IPS-20b (cell line): ENCODE data around the gene HINT1.

Experiments
- H3K27ac ChIP-seq: one replicate; pipeline ENCODE4 v1.5.1; 2013; ENCODE audit warnings: low read length
- H3K27me3 ChIP-seq: 2 replicates; pipeline ENCODE4 v1.6.1; 2013; ENCODE audit warnings: mild to moderate bottlenecking, low read length, inconsistent platforms; ENCODE audit not compliant: insufficient read depth
- H3K36me3 ChIP-seq: 2 replicates; pipeline ENCODE4 v1.6.1; 2013; ENCODE audit warnings: low read depth, mild to moderate bottlenecking, inconsistent platforms, low read length, moderate library complexity; ENCODE audit not compliant: insufficient read depth
- H3K4me1 ChIP-seq: 2 replicates; pipeline ENCODE4 v1.6.1; 2013; ENCODE audit warnings: mild to moderate bottlenecking, control low read depth, inconsistent platforms, low read length, moderate library complexity; ENCODE audit not compliant: insufficient read depth
- H3K4me3 ChIP-seq: 2 replicates; pipeline ENCODE4 v1.5.1; 2013; ENCODE audit warnings: mild to moderate bottlenecking, low read length, inconsistent platforms
- H3K9ac ChIP-seq: 2 replicates; pipeline ENCODE4 v1.6.1; 2013; ENCODE audit warnings: low read depth, mild to moderate bottlenecking, inconsistent platforms, low read length, moderate library complexity
- H3K9me3 ChIP-seq: 2 replicates; pipeline ENCODE4 v1.6.1; 2013; ENCODE audit warnings: mild to moderate bottlenecking, low read depth, low read length, inconsistent platforms; ENCODE audit not compliant: insufficient read depth

The HINT1 gene

DNA sequence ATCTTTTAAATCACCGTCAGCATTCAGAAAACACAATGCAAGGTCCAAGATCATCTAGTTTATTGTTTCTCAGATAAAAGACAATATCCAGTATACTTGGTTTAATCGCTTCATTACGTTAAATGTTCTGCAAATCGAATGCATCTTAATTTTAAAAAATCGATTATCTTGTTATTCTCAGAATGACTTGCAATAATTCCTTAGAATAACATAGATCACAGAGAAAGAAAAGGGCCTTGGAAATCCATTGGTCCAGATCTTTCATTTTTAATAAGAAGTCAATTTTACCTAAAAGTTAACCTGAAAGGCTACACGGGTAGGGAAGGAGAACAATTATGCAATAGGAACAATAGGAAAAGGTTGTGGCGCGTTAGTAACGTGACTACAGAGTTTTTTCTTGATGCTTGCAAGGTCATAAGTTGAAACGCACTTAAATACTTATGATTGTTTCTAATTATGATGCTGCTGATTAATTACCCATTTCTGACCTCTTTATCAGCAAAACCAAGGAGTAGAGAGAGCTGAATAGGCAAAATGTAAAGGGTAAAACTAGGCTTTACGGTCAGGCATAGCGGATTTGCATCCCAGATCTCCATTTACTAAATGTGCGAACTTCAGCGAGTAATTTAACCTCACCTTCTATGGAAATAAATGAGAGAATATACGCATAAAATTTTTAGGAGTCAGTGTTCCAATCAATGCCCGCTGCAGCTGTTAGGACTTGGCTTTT, 4.9 kb upstream of the HINT1 start:
- Histone ChIP-seq H3K9ac (peak overlapping the region; percentile 97), H3K4me1 (peaks cover 4% of the 10 kb centered on the region; the same call in 1 of the 2 replicates), H3K36me3 (no peaks in the 10 kb centered on the region), H3K4me3 (peak overlapping the region; percentile 94), H3K27ac (peak overlapping the region; percentile 68), H3K9me3 (no peaks in the 10 kb centered on the region), H3K27me3 (no peaks in the 10 kb centered on the region)

GRCh38 chr5:131167615-131168014, 2.6 kb upstream of the HINT1 start:
- no peak overlapping the region for H3K4me3 ChIP-seq
- H3K27ac ChIP-seq: no peak overlapping the region
- H3K27me3 ChIP-seq: no peaks in the 10 kb centered on the region
- peaks cover 4% of the 10 kb centered on the region; the same call in 1 of the 2 replicates for H3K4me1 ChIP-seq
- H3K36me3 ChIP-seq: peaks cover 2% of the 10 kb centered on the region; the same call in 1 of the 2 replicates
- H3K9ac ChIP-seq: no peak overlapping the region
- no peaks in the 10 kb centered on the region for H3K9me3 ChIP-seq

DNA sequence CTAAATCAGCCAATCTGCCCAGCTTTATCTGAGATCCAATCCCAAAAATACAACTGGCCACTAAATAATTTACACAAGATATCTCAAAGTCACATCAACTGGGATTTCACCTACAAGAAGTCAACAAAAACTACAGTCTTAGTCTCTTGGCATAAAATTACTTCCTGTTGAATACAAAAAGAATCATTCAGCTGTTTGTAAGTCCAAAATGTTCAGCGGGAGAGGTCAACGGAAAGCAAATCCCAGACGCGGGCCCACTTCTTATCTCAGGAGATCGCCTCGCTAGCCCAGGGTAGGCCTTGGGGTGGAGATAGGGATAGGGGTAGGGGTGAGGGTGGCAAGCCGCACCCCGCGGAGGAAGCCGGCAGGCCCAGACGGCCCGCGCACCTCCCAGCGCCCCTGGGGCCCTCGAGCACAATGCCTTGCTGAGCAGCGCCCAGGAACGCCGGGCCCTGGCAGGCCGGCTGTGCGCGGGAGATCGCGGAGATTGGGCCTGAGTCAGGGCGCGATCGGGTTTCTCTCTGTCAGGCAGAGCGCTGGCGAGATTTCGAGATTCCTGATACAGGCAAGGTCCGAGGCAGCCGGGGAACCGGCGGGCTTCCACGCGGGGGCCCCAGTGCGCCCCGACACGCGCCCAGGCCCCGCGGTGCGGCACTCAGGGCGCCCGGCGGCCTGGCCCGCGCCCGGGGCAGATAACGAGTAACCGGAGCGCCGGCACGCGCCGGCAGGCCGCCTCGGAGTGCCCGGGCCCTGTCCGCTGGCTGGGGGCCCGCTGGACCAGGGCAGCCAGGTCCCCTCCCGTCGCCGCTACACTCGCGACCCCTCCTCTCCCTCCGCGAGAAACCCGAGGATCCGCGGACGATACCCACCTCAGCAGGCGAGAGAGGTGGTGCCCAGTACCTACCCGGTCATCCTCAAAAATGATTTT, 601 bp downstream of the HINT1 start:
- peak overlapping the region; percentile 88 for H3K4me3 ChIP-seq
- H3K27ac ChIP-seq: peak overlapping the region; percentile 90
- no peaks in the 10 kb centered on the region for H3K4me1 ChIP-seq
- H3K36me3 ChIP-seq: peaks cover 33% of the 10 kb centered on the region
- no peaks in the 10 kb centered on the region for H3K27me3 ChIP-seq
- peak overlapping the region; percentile 92 for H3K9ac ChIP-seq
- no peaks in the 10 kb centered on the region for H3K9me3 ChIP-seq

- Histone ChIP-seq H3K9ac (peak overlapping the region; percentile 92), H3K36me3 (peaks cover 43% of the 10 kb centered on the region), H3K9me3 (no peaks in the 10 kb centered on the region), H3K4me1 (no peaks in the 10 kb centered on the region), H3K27ac (peak overlapping the region; percentile 64), H3K27me3 (no peaks in the 10 kb centered on the region), H3K4me3 (peak overlapping the region; percentile 88)
Measured at GRCh38 chr5:131163276-131164119, 1.6 kb downstream of the HINT1 start.

GRCh38 chr5:131160134-131160533, 4.9 kb downstream of the HINT1 start:
- Histone ChIP-seq H3K27me3 (no peaks in the 10 kb centered on the region), H3K36me3 (peaks cover 49% of the 10 kb centered on the region), H3K4me1 (no peaks in the 10 kb centered on the region), H3K4me3 (no peak overlapping the region), H3K9ac (no peak overlapping the region), H3K9me3 (no peaks in the 10 kb centered on the region), H3K27ac (no peak overlapping the region)

GRCh38 chr5:131156957-131157356, 8.1 kb downstream of the HINT1 start:
- H3K27ac ChIP-seq: no peak overlapping the region
- H3K36me3 ChIP-seq: peaks cover 41% of the 10 kb centered on the region
- no peak overlapping the region for H3K4me3 ChIP-seq
- no peaks in the 10 kb centered on the region for H3K4me1 ChIP-seq
- H3K9ac ChIP-seq: no peak overlapping the region
- no peaks in the 10 kb centered on the region for H3K27me3 ChIP-seq
- no peaks in the 10 kb centered on the region for H3K9me3 ChIP-seq

- Histone ChIP-seq H3K4me3 (no peak overlapping the region), H3K27me3 (no peaks in the 10 kb centered on the region), H3K36me3 (peaks cover 35% of the 10 kb centered on the region), H3K4me1 (no peaks in the 10 kb centered on the region), H3K9ac (no peak overlapping the region), H3K27ac (no peak overlapping the region), H3K9me3 (no peaks in the 10 kb centered on the region)
Measured at GRCh38 chr5:131156385-131156784, 8.7 kb downstream of the HINT1 start.

DNA sequence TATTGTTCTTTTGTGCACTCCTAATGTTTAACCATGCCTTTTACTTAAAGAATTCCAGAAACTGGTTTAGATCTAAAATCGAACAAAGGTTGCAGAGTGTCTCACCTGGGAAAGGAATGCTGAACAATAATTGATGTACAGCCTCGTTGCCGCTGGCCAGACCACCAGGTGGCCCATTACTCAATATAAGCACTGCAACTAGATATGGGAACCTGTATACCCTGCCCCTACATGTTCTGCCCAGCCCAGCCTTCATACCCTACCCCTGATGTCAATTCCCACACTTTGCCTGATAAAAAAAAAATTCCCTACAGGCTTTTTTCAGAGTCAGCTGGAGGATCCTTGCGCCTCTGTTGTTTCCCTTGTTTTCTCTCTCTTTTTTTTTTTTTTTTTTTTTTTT, 13.8 kb downstream of the HINT1 start:
- H3K4me3 ChIP-seq: no peak overlapping the region

DNA sequence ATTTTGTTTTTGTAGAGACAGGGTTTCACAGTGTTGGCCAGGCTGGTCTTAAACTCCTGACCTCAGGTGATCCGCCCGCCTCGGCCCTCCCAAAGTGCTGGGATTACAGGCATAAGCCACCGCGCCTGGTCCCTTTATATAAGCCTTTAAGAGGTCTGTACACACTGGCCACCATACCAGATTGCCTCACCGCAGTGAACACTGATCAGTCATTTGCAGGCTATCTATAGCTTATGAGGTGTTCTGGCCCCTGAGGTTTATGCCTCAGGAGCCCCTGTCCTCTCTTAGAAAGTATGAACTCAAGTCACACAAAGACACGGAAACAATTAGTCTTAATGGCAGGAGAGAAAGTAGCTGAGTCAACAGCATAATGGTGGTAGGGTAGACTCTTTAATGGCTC, 14.6 kb downstream of the HINT1 start:
- Histone ChIP-seq H3K4me1 (no peaks in the 10 kb centered on the region), H3K4me3 (no peak overlapping the region), H3K9ac (no peak overlapping the region), H3K27me3 (no peaks in the 10 kb centered on the region), H3K27ac (no peak overlapping the region), H3K36me3 (no peaks in the 10 kb centered on the region), H3K9me3 (no peaks in the 10 kb centered on the region)

More for the DNA sequence above, 13.8 kb downstream of the HINT1 start:
- Histone ChIP-seq H3K27me3 (no peaks in the 10 kb centered on the region), H3K36me3 (no peaks in the 10 kb centered on the region), H3K4me1 (no peaks in the 10 kb centered on the region), H3K9me3 (no peaks in the 10 kb centered on the region), H3K9ac (no peak overlapping the region), H3K27ac (no peak overlapping the region)

DNA sequence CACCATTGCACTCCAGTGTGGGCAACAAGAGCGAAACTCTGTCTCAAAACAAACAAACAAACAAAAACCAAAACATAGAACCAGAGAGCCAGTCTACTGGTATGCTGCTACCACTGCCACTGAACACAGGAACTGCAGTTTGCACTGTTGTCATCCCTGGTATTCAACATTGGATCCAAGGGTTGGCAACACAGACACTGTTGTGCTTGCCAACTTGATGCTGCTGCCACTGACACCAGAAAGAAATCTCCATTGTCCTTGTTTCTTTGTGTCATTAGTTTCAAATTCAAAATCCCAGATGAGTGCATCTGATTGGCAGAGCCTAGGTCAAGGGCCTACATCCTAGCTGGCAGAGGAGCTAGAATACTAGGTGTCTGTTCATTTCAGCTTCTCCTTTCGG, 16.2 kb downstream of the HINT1 start:
- Histone ChIP-seq H3K36me3 (no peaks in the 10 kb centered on the region), H3K9ac (no peak overlapping the region), H3K4me1 (no peaks in the 10 kb centered on the region)

DNA sequence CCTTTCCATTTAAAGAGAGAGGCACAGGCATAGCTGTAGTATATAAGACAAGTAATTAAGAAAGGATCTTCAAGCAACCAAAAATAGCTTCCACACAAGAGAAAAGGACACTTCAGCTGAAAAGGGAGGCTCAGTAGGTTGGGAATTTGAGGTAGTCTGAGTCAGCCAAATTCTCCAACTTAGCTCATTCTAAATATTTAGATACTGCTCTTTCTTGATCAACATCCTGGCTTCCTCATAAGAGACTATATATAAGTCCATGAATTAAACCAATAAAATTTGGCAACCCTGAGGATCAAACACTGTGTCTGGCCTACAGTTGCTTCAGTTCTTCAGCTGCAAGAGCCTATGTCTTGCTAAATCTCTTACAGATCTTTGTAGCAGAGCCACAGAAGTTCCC, 17.8 kb downstream of the HINT1 start:
- Histone ChIP-seq H3K9me3 (no peaks in the 10 kb centered on the region), H3K4me1 (no peaks in the 10 kb centered on the region), H3K27me3 (no peaks in the 10 kb centered on the region), H3K9ac (no peak overlapping the region), H3K27ac (no peak overlapping the region), H3K36me3 (no peaks in the 10 kb centered on the region), H3K4me3 (no peak overlapping the region)

More for the DNA sequence above, 16.2 kb downstream of the HINT1 start:
- no peaks in the 10 kb centered on the region for H3K9me3 ChIP-seq
- H3K4me3 ChIP-seq: no peak overlapping the region
- no peak overlapping the region for H3K27ac ChIP-seq
- no peaks in the 10 kb centered on the region for H3K27me3 ChIP-seq
